Activated CD8-positive, alpha-beta memory T cell treated with anti-CD3 and anti-CD28 coated beads, Interleukin-2, amount 50 U/mL, for 24 hours (primary cell): ENCODE data around the gene ATG2A.

Experiments
- DNase-seq: peaks from one replicate; pipeline ENCODE4 v3.0.0-alpha.2; 2020; ENCODE audit errors: extremely low read depth

Gene ATG2A

GRCh38 chr11:64870176-64870892 is 46.7 kb downstream of the ATG2A start:
- DNase-seq, result no peak

- DNase-seq, result no peak
These were observed 47.3 kb downstream of the ATG2A start for GRCh38 chr11:64869571-64870175.

- no peak for DNase-seq
These were observed 48.0 kb downstream of the ATG2A start for GRCh38 chr11:64868904-64869570.

- DNase-seq, result no peak
These were observed 49.1 kb downstream of the ATG2A start for GRCh38 chr11:64867748-64868462.

- DNase-seq, result no peak
These were observed 50.9 kb downstream of the ATG2A start for GRCh38 chr11:64866173-64866491.

- DNase-seq, result no peak
These were observed 51.5 kb downstream of the ATG2A start for GRCh38 chr11:64865286-64866172.

- peak; percentile 55 for DNase-seq
These were observed 52.3 kb downstream of the ATG2A start for GRCh38 chr11:64864473-64865285.

- DNase-seq, result no peak
These were observed 52.9 kb downstream of the ATG2A start for GRCh38 chr11:64864135-64864472.

- DNase-seq, result no peak
These were observed 53.5 kb downstream of the ATG2A start for GRCh38 chr11:64863391-64864060.

- no peak for DNase-seq
These were observed 54.0 kb downstream of the ATG2A start for GRCh38 chr11:64862987-64863390.

- DNase-seq, result no peak
These were observed 55.6 kb downstream of the ATG2A start for GRCh38 chr11:64861227-64861975.

- no peak for DNase-seq
These were observed 57.2 kb downstream of the ATG2A start for GRCh38 chr11:64859542-64860414.

GRCh38 chr11:64858467-64859263 is 58.3 kb downstream of the ATG2A start:
- no peak for DNase-seq

- DNase-seq, result no peak
These were observed 59.5 kb downstream of the ATG2A start for GRCh38 chr11:64857485-64857884.

- DNase-seq, result peak; percentile 46
These were observed 60.4 kb downstream of the ATG2A start for GRCh38 chr11:64856382-64857227.

- DNase-seq, result no peak
These were observed 61.3 kb downstream of the ATG2A start for GRCh38 chr11:64855596-64856304.
